Measurements from ENCODE around the gene PIH1D1. TPM values are rescaled to one million over a fixed set of nuclear protein-coding genes. Genes with fewer than 3 reads are reported as not detected.
A peak's percentile ranks its signal among the peaks of the same experiment; 100 is the strongest.

PIH1D1 gene
- total RNA-seq, 1 donor from 2014 or later = 108 TPM

DNA sequence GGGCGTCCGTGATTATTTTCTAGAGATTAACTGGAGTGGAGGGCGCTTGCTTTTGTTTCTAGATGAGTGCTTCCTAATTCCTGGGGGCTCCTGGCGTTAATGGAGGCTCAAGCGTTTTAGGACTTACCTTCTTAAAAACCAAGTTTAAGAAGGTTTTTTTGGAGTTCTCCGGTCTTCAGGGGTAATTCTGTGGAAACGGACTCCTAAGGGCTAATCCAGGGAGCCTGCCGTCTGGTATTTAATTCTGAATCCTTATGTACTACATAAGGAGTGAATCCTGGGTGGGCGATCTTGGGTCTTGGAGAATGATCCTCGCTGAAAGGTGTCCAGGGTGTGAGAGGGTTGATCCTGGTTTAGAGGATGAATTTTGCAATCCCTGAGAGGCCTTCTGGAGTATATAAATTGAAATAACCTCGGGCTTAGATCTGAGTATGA, 45.0 kb upstream of the PIH1D1 start:
- no peak for DNase-seq (ENCODE audit: low read depth)
- H3K27me3 ChIP-seq (ENCODE audit: control insufficient read depth, insufficient read depth, low read length) = no peaks in the 10 kb centered on the region
- H3K4me3 ChIP-seq (ENCODE audit: low read depth, low read length) = peak overlapping the region; percentile 71
- H3K36me3 ChIP-seq (ENCODE audit: control insufficient read depth, insufficient read depth, low read length) = peaks cover 2% of the 10 kb centered on the region
- TF ChIP-seq, protein P1, sequence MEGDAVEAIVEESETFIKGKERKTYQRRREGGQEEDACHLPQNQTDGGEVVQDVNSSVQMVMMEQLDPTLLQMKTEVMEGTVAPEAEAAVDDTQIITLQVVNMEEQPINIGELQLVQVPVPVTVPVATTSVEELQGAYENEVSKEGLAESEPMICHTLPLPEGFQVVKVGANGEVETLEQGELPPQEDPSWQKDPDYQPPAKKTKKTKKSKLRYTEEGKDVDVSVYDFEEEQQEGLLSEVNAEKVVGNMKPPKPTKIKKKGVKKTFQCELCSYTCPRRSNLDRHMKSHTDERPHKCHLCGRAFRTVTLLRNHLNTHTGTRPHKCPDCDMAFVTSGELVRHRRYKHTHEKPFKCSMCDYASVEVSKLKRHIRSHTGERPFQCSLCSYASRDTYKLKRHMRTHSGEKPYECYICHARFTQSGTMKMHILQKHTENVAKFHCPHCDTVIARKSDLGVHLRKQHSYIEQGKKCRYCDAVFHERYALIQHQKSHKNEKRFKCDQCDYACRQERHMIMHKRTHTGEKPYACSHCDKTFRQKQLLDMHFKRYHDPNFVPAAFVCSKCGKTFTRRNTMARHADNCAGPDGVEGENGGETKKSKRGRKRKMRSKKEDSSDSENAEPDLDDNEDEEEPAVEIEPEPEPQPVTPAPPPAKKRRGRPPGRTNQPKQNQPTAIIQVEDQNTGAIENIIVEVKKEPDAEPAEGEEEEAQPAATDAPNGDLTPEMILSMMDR (IDR thresholded peaks at IDR 0.05; ENCODE audit: insufficient read depth, low read length, poor library complexity, severe bottlenecking) = no peak

DNA sequence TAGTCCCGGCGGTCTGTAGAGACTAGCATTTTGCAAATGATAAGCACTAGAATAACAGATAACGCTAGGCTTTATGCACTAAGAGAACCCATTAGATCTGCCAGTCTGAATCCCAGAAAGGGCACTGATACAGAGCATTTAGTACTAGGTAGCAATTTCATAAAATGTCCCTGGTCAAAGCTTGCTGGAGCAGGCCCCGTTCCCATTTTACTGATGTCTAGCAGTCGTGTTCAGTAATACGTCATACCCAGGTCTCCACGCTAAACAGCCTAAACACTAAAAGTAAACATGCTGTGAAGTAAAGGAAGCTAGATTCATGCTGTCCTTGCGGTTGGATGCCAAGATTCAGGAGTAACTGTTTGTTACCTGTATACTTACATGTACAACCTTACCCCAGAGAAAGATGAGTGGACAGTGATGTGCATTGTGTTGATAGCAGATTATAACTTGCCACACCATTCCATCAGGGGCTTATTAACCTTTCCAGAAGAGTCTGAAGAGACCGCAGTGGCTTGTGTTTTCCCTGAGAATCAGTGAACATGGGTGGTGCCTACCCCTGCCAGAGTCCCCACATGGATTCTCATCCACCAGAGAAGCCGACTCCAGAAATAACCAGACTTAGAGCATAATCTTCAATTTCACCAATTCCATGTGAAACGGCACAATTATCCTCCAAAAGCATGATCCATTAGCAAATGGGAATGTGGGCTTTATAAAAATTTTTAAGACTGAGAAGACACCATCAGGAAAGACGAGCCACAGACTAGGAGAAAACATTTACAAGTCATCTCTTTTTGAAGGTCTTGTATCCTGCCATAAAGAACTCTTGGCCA, 41.2 kb upstream of the PIH1D1 start:
- Histone ChIP-seq H3K36me3 (ENCODE audit: control insufficient read depth, insufficient read depth, low read length) (peaks cover 11% of the 10 kb centered on the region), H3K4me3 (ENCODE audit: low read depth, low read length) (no peak overlapping the region), H3K27me3 (ENCODE audit: control insufficient read depth, insufficient read depth, low read length) (no peaks in the 10 kb centered on the region)
- TF ChIP-seq, protein P1 (IDR thresholded peaks at IDR 0.05; ENCODE audit: insufficient read depth, low read length, poor library complexity, severe bottlenecking) = no peak
- DNase-seq (ENCODE audit: low read depth) = no peak

DNA sequence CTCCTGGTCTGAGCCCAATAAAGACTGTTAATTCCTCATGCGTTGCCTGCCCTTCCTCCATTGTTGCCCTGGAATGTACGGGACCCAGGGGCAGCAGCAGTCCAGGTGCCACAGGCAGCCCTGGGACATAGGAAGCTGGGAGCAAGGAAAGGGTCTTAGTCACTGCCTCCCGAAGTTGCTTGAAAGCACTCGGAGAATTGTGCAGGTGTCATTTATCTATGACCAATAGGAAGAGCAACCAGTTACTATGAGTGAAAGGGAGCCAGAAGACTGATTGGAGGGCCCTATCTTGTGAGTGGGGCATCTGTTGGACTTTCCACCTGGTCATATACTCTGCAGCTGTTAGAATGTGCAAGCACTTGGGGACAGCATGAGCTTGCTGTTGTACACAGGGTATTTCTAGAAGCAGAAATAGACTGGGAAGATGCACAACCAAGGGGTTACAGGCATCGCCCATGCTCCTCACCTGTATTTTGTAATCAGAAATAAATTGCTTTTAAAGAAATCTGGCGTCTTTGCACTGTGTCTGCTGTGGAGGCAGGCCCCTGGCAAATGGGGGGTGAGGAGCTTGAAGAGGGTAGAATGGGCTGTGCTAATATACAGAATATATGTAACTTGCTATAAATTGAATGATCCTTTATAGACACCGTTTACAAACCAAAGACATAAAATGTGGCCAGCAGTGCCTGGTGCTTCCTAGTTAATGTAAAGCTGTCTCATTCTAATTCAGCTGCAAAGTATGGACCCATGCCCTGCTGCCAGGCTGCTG, 40.4 kb upstream of the PIH1D1 start:
- no peak for DNase-seq (ENCODE audit: low read depth)
- H3K4me3 ChIP-seq (ENCODE audit: low read depth, low read length) = no peak overlapping the region
- peaks cover 11% of the 10 kb centered on the region for H3K36me3 ChIP-seq (ENCODE audit: control insufficient read depth, insufficient read depth, low read length)
- TF ChIP-seq, protein P1 (IDR thresholded peaks at IDR 0.05; ENCODE audit: insufficient read depth, low read length, poor library complexity, severe bottlenecking) = no peak
- H3K27me3 ChIP-seq (ENCODE audit: control insufficient read depth, insufficient read depth, low read length) = no peaks in the 10 kb centered on the region

DNA sequence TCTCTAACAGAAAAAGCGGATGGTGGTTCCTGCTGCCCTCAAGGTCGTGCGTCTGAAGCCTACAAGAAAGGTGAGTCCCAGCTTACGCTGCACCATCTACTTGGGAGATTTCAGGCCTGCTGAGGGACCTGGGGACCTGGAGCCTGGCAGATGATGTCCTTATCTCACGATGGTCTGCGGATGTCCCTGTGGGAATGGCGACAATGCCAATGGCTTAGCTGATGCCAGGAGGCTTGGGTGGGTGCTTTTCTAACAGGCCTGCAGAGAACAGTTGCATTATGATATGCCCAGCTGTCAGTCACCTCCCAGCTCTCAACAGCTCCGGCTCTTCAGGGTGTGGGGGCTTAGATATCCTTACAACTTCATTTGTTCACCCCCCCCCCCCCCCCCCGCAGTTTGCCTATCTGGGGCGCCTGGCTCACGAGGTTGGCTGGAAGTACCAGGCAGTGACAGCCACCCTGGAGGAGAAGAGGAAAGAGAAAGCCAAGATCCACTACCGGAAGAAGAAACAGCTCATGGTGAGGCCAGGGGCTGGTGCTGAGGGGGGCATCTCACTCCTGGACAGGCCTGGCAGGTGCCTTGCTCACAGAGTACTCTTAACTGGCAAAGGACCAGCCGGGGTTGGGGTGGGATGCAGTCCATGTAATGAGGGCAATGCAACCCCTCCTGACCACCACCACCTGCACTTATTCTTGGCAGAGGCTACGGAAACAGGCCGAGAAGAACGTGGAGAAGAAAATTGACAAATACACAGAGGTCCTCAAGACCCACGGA, 39.6 kb upstream of the PIH1D1 start:
- peaks cover 11% of the 10 kb centered on the region for H3K36me3 ChIP-seq (ENCODE audit: control insufficient read depth, insufficient read depth, low read length)
- H3K27me3 ChIP-seq (ENCODE audit: control insufficient read depth, insufficient read depth, low read length) = no peaks in the 10 kb centered on the region
- no peak overlapping the region for H3K4me3 ChIP-seq (ENCODE audit: low read depth, low read length)
- TF ChIP-seq, protein P1 (IDR thresholded peaks at IDR 0.05; ENCODE audit: insufficient read depth, low read length, poor library complexity, severe bottlenecking) = no peak
- no peak for DNase-seq (ENCODE audit: low read depth)

DNA sequence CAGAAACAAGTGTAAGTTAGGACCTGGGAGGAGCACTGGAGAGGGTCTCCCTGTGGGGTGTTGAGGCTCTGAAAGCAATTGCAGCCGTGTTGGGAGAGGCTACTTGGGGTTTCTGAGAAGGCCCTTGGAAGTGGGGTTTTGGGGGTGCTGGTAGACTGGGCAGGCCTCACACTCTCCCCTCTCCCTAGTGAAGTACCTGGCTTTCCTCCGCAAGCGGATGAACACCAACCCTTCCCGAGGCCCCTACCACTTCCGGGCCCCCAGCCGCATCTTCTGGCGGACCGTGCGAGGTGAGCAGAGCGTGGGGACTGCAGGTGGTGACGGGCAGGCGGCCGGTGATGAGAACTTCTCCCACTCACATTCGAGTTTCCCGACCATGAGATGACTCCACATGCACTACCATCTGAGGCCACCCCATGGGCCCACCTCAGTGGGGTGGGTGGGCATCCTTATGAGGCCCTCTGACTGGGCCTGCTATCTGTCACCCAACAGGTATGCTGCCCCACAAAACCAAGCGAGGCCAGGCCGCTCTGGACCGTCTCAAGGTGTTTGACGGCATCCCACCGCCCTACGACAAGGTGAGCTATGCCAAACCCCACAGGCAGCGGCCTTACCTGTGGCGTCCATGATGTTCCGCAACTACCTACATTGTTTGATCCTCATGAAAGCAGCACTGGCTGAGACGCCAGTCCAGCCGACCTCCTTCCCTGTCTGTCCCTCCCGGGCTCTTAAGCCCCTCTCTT, 38.8 kb upstream of the PIH1D1 start:
- DNase-seq (ENCODE audit: low read depth) = no peak
- TF ChIP-seq, protein P1 (IDR thresholded peaks at IDR 0.05; ENCODE audit: insufficient read depth, low read length, poor library complexity, severe bottlenecking) = no peak
- Histone ChIP-seq H3K27me3 (ENCODE audit: control insufficient read depth, insufficient read depth, low read length) (no peaks in the 10 kb centered on the region), H3K36me3 (ENCODE audit: control insufficient read depth, insufficient read depth, low read length) (peaks cover 11% of the 10 kb centered on the region), H3K4me3 (ENCODE audit: low read depth, low read length) (no peak overlapping the region)

Measured in kidney epithelial cell (primary cell).